ENCODE data around the gene ENAH.
A peak's percentile ranks its signal among the peaks of the same experiment; 100 is the strongest.

ENAH gene

GRCh38 chr1:225471453-225472301 is 181.2 kb downstream of the ENAH start:
- DNase-seq (ENCODE audit: low spot score): no peak

- DNase-seq (ENCODE audit: low spot score): no peak
These were observed 181.8 kb downstream of the ENAH start for GRCh38 chr1:225471109-225471452.

DNA sequence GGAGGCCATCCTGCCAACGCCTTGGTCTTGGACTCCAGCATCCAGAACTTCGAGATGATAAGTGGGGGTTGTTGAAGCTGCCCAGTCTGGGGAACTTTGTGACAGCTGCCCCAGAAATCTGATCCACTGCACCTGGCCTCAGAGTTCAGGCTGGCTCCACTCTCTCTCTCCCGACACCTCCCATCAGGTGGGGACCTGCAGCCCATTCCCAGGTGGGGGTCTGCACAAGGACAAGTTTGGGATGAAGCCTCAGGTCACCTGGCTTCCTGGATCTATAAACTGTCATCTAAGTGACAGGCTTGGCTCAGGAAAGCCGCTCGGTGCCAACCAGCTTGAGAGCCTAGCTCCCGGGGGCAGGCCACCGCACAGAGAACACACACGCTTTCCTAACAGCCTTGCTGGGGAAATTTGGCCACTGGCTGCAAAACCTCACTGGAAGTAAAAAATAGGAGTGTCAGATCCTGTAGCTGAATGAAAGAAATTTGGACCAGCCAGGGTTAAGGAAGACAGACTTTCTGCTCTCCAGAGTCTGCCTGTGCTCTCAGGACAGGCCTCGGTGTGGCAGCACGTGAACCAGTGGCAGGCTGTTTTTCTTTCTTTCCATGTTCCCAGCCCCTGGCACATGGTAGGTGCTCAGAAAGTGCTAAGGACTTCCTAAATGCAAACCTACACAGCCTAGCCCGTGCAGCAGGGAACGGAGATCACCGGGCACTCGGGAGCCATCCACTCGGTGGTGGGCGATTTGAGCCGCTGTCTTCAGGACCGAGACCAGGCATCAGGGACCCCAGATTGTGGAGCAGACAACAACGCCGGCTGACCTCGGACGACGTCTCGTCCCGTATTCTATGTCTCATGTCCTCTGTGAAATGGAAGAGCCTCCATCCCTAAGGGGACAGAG is 182.5 kb downstream of the ENAH start:
- DNase-seq (ENCODE audit: low spot score): no peak

GRCh38 chr1:225469051-225469450 is 183.9 kb downstream of the ENAH start:
- no peak for DNase-seq (ENCODE audit: low spot score)

GRCh38 chr1:225468270-225469020 is 184.5 kb downstream of the ENAH start:
- no peak for DNase-seq (ENCODE audit: low spot score)

DNA sequence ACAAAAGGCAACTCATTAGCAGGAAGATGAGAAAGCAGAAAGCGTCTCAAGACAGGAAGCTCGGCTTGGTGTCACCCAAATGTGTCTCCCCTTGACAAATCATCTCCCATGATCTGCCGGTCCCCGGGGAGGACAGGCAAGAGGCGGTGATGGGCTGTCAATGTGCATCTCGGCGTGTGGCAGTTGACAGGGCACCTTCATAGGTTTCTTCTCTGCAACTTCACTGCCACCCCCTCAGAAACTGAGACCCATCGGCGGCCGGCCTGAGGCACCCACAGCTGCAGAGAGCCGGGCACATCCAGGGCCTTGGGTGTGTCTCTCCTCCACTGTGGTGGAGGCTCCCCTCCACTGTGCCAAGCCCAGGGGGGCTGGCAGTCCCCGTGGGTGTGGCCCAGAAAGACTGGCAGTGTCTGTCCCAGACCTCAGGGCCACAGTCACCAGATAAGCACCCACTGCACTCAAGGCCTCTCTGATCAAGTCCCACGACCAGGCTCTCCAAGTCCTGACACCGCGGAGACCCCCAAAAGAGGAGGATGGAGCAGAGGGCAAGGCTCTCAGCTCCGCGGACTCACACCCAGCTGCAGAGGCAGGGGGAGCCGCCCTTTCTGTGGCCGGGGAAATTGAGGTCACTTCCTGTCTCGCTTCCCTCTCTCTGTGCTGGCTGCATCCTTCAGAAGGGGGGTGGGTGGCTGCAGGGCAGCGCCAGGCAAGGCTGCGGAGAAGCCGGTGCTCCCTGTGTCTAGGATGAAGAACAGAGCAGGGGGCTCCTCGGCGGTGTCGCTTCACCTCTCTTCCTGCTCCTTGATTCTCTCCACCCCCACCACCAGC is 185.5 kb downstream of the ENAH start:
- DNase-seq (ENCODE audit: low spot score): peak; percentile 57

DNA sequence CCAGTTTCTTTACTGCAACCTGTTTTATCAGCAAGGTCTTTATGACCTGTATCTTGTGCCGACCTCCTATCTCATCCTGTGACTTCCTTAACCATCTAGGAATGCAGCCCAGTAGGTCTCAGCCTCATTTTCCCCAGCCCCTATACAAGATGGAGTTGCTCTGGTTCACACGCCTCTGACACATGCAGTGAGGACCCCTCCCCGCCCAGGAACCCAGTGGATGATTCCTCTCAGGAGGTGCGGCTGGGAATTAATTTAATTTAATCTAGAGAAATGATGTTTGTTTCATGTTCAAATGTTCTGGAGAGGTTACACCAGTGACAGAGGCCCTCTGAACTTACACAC is 186.1 kb downstream of the ENAH start:
- DNase-seq (ENCODE audit: low spot score): no peak

- DNase-seq (ENCODE audit: low spot score): no peak
These were observed 187.0 kb downstream of the ENAH start for GRCh38 chr1:225465793-225466517.

GRCh38 chr1:225464851-225465792 is 187.8 kb downstream of the ENAH start:
- DNase-seq (ENCODE audit: low spot score): no peak

DNA sequence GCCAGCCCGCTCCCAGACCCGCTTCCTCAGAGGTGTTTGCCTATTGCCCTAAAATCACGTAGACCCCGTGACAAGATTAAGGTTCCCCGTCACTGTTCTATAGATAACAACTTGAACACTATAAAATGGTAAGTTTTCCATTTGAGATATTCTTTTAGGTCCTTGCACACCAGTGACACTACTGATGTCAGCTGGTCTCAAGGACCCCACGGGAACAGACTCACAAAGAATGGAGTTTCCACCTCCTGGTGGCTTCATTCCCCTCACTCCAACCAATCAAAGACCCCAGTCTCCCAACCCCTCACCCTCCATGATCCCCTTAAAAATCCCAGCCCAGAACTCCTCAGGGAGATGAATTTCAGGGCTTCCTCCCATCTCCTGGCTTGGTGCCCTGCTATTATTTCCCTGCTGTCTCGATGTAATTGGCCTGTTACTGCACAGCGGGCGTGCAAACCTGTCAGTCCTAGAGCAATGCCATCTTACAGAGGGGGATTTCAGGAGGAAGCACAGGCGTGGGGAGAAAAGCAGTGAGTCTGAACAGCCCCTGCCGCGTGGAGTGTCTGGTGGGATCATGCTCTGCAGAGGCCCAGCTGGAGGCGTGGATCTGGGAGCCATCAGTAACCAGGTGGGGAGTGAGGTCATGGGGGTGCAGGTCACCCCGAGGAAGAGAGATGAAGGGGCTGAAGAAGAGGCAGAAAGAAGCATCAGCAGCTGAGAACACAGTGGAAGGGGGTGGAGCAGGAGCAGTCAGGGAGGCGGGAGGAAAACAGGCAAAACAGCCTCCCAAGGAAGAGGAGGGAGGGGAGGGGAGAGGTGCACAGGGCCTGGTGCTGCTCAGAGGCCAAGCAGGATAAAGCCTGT is 190.0 kb downstream of the ENAH start:
- DNase-seq (ENCODE audit: low spot score): no peak

GRCh38 chr1:225462429-225462713 is 190.6 kb downstream of the ENAH start:
- DNase-seq (ENCODE audit: low spot score): no peak

- no peak for DNase-seq (ENCODE audit: low spot score)
These were observed 191.1 kb downstream of the ENAH start for GRCh38 chr1:225461533-225462428.

DNA sequence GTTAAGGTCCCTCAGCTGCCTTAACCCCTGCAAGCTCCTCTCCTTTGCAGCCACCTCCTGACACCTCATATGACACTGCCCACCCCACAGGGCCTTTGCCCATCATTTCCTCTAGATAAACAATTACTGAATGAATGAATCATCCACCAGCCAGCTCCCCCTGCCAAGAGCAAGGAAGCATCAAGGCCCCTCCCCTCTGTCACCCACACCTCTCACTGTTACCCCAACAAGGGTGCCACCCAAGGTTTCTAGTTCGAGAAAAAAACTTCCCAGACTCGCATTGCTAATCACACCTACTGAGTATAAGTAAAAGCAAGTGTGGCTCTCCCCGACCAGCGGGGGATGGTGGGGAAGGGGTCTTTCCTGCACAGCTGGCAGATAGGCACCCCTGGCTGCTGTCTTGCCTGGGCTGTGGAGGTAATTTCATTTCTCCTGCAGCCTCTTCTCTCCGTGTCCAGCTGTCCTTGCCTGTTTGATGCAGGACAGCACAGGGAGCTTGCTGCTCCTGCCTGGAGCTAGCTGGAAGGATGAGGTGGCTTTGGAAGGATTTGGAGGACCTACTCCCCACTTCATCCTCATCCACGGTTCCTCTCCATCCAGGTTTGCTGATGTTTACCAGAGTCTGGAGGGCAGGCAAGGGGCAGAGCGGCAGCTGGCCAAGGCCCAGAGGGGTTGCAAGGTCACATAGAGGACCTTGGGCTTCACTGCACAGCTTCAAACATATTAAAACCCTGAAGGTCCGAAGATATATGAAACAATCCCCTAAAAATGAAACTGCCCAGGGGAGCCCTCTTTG is 192.0 kb downstream of the ENAH start:
- DNase-seq (ENCODE audit: low spot score): no peak

DNA sequence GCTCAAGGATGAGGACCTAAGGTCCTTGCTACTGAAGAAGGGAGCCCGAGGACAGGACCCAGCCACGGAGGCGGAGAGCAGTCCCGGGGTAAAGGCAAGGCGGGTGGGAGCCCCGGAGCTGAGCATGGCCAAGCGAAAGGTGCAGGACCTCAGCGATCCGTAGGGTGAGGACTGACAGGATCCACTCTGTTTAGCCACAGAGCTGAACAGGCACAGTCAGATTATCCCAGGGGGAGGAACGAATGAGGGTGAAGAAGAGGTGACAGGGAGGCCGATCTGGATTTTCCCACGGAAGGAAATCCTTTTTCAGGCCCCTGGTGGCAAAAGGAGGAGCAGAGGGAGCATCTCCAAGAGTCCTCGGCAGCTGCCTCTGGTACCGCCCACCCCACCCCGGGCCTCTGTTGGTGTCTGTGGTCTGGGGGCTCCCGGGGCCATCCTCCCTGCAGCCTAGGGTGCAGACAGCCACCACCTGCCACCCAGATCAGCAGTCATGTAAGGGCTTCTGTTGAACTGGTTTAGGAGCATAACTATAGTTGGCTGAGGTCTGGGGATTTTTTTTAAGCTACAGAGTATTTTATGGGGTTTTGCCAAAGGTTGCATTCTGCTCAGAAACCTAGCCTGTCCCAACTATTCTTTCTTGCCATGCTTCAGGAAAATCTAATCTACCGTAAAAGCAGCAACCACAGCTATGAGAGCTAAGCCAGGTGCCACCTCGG is 192.7 kb downstream of the ENAH start:
- no peak for DNase-seq (ENCODE audit: low spot score)

GRCh38 chr1:225458222-225458631 is 194.7 kb downstream of the ENAH start:
- DNase-seq (ENCODE audit: low spot score): no peak

DNA sequence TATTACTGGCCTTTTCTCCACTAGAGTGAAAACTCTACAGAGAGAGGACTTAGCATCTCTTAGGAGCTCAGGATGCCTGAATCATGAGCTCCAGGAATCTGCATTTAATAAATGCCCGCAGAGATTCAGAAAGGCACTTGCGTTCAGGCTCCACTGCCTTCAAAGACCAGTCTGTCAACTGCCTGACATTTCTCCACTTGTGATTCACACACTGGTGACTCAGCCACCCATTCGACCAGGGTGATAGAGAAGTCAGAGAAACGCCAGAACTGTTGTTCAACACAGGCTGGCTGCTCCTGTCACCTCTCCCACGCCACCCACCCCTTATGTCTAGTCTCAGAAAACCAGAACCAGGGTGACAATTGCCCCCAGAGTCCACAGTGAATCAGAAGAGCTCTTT is 198.2 kb downstream of the ENAH start:
- no peak for DNase-seq (ENCODE audit: low spot score)
